IPS-NIHi7 (cell line): ENCODE measurements around the gene BCAS1.

Experiments
- DNase-seq: peaks from one replicate; pipeline ENCODE4 v3.0.0; 2012; ENCODE audit warnings: mixed read lengths; ENCODE audit errors: extremely low spot score

The BCAS1 gene

DNA sequence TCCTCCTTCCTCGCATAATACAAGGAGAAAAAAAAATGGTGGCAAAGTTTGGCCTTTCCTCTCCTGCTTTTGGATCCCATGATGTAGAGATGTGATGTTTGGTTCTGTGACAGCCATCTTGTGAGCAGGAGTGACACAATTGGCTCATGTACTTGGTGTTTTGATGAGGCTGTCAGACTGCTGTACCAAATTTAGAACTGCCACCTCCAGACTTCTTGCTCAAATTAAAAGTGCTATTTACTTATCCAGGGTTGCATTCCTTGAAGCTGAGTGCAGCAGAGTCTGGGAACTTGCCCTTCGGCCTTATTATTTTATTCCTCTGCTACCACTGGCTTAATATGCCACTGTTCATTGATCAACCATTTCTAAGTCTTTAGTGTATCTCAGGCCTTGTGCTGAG is 21.9 kb downstream of the BCAS1 start:
- no peak for DNase-seq

DNA sequence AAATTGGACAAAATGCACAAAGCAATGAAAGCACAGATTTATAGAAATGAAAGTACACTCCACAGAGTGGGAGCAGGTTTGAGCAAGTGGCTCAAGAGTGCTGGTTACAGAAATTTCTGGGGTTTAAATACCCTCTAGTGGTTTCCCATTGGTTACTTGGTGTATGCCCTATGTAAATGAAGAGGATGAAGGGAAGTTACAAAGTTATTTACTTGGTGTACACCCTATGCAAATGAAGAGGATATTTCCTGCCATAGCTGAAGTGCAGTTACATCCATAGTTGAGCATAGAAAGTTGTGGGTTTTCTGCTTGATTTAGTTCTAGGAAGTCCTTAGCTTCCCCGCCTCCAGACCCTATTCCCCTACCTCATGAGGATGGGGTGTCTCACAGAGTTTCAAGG is 22.7 kb downstream of the BCAS1 start:
- DNase-seq, result no peak

DNA sequence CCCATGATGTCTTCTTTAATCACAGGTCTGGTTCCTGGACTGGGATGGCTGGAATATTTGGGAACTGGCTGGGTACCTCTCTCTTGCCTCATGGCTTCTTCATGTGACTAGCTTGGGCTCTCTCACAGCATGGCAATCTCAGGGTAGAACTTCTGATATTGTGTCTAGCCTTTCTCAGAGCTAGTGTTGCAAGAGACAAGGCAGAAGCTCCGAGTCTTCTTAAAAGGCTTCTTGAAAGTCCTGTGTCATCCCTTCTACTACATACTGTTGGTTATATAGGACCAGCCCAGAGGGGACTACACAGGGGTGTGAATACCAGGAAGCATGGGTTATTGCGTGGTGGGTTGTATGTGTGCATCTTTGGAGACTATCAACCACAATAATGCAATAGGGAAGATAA is 23.3 kb downstream of the BCAS1 start:
- no peak for DNase-seq

DNA sequence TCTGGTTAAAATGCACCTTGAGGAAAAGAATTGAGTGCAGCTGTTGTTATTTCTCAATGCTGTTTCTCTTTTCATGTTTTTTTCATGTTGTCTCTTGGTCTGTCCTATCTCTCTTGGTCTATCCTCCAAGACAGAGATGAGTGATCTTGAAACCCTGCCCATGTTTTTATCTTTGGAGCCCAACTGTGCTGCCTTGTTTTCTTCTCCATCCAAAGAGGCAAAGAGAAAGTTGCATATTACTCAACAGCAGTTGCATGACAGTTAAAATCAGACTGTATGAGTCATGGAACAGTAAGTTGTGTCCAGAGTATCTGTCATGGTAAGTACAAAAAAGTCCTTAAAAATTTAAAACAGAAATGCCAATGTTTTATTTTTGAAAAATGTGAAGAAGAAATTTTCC is 26.2 kb downstream of the BCAS1 start:
- no peak for DNase-seq

DNA sequence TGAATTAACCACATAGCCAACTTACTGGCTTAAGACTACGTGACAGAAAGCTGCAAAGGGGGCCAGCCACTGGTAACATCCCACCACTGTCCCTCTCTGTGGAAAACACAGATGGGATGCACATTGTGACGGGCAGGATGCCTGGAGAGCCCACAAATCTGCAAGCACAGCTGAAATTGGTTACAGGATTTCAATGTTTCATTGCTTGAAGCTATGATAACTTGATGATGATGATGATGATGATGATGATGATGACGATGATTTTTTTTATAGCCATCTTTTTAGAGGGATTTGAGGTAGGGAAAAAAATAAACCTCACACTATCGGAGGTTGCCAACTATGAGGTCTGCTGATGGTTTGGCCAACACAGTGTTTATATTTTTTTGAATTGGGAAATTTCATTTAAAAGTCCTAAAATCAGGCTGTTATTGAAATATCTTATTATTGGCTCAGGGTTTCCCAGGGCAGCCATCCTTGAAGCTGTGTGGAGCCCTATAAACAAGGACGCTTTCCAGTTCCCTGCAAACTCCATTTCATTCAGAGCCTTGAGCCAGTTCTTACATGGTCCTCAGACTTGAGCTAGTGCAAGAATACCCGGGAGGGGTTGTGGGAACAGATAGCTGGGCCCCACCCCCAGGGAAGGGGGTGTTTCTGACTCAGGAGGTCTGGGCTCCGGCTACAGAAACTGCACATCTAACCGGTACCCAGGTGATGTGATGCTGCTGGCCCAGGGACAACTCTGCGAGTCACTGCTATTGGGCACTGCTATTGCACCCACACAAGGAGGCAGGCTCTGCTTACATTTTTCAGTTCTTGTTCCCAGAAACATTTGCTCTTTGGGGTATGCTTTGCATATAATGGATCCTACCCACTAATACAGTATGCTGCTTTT is 27.1 kb downstream of the BCAS1 start:
- no peak for DNase-seq

DNA sequence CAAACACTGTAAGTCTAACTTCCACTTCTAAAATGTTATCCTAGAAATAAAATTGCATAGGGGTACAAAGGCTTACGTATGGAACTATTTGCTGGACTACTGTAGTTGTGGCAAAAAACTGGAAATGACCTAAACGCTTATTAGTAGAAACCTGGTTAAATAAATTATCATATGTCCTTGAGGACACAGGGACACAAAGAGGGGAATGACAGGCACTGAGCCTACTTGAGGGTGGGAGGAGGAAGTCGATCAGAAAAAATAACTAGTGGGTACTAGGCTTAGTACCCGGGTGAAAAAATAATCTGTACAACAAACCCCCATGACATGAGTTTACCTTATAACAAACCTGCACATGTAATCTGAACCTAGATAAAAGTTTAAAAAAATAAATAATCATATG is 28.4 kb downstream of the BCAS1 start:
- DNase-seq, result no peak

DNA sequence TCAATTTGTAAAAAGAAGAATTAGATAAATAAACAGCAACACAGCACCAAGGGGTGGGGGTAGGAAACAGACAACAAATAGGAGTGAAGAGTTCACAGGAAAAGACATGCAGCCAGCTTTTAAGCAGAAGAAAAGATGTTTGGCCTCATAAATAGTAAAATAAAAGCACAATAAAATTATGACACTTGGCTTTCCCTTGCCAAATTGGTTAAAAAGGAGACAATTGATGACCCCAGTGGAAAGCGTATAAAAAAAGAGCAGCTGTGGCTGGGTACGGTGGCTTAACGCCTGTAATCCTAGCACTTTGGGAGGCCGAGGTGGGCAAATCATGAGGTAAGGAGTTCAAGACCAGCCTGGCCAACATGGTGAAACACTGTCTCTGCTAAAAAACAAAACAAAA is 29.1 kb downstream of the BCAS1 start:
- DNase-seq, result no peak

DNA sequence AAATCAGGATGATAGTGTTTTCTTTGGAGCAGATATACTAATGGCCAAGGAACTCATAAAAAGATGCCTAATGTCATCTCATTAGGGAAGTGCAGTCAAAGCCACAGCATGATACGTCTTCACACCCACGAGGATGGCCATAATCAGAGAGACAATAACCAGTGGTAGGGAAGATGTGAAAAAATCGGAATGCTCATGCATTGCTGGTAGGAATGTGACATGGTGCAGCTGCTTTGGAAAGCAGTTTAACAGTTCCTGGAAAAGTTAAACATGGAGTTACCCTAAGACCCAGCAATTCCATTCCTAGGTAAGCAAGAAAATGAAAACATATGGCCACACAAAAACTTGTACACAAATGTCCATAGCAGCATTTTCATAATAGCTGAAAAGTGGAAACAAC is 29.9 kb downstream of the BCAS1 start:
- DNase-seq, result no peak

DNA sequence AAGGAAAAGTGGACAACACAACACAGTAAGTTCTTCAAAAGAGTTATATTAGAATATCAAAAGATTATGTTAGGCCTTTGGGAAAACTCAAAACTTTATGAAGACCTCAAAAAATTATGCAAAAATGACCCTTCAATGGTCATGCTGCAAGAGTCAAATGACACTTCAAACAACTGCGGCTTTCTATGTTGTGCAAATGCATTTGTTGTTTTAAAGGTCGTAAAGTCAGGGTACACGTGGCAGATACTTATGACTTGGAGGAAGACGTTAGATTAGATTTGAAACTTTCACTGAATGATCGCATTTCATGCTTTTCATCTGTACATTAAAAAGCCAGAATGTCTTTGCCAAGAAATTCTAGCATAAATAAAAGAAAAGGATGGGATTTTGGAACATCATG is 31.4 kb downstream of the BCAS1 start:
- no peak for DNase-seq

DNA sequence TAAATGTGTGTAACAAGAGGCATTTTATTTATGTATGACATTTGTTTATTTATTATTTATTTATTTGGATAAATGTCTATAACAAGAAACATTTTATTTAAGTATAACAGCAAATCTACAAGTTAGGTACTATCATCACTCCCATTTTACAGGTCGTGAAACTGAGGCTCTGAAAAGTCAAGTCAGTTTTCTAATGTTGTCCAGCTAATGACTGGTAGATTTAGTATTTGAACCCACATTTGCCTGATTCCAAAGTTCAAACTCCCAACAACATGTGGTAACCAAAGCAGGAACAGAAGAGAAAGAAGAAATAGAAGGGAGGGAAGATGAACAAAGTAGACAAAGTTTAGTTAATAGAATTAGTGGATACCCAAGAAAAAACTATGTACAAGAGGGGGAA is 32.9 kb downstream of the BCAS1 start:
- no peak for DNase-seq

DNA sequence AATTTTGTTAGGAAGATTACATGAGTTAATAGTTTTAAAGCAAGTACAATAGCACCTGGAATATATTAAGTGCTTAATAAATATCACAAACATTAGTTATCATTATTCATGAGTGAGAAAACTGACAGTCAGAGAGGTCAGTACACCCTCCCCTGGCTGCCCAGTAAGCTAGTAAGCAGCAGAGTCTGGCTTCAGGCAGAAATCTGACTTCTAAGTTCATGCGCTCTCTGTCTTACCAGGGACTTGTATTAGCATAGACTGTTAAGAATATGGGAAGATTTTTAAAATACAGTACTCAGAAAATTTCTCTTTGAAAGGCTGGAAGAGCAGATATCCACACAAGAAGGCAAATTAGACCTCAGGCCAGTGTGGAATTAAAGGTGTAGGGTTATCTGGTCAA is 40.8 kb downstream of the BCAS1 start:
- DNase-seq, result no peak

DNA sequence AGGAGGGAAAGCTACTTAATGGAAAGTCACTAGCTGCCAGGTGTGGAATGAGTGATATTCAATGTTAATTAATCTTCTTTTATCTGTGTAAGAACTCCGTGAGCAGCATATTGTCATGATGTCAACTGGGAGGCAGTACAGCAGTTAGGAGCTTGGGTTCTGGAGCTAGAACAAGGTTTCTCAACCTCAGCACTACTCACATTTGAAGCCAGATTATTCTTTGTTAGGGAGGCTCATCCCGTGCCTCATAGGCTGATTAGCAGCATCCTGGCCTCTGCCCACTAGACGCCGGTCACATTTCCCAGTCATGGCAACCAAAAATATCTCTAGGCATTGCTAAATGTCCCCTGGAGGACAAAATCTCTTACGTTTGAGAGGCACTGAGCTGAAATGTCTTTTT is 41.2 kb downstream of the BCAS1 start:
- no peak for DNase-seq

DNA sequence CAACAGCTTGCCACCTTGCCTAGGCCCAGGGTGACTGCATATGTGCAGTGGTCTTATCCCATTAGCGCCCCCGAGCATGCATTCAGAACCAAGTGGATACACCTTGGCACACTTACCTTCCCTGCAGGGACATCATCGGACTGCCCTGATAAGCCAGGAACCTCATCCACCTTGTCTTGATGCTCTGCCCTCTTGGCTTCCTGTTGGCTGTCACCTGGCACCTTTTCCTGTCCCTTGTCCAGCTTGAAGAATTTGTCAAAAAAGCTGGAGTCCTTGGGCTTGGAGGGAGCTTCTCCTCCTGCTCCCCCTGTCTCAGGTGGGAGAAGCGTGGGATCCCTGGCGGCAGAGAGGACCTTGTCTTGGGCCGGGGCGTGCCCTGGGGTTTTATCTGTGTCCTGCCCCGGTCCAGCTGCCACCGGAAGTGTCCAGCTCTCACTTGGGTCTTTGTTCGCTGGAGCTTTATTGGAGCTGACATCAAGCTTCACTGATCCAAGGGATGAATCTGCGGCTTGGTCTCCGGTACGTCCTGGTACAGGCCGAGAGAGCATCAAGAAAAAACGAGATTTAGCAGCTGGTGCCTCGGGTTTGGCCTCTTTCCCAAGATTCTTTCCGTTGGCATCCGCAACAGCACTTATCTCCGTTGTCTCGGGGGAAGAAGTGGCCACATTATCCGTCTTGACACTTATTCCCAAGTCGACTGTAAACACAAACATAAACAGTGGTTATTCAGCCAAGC is 42.0 kb downstream of the BCAS1 start:
- no peak for DNase-seq

DNA sequence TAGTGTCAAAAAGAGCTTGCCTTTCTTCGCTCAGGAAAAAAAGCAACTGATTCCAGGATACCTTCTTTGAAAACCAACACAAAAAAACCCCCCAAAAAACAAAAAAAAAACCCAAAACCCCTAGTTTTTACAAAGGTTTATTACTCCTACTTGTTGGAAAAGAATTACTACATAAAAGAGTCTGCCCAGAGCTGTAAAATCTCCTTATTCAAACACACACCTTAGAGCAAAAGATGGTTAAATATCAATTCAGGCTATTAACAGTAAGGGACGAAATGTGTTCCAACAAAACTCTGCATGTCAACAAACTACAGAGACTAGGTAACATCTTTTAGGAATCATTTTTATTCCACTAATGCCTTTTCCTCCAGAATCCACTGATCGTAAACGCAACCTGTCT is 42.7 kb downstream of the BCAS1 start:
- no peak for DNase-seq

DNA sequence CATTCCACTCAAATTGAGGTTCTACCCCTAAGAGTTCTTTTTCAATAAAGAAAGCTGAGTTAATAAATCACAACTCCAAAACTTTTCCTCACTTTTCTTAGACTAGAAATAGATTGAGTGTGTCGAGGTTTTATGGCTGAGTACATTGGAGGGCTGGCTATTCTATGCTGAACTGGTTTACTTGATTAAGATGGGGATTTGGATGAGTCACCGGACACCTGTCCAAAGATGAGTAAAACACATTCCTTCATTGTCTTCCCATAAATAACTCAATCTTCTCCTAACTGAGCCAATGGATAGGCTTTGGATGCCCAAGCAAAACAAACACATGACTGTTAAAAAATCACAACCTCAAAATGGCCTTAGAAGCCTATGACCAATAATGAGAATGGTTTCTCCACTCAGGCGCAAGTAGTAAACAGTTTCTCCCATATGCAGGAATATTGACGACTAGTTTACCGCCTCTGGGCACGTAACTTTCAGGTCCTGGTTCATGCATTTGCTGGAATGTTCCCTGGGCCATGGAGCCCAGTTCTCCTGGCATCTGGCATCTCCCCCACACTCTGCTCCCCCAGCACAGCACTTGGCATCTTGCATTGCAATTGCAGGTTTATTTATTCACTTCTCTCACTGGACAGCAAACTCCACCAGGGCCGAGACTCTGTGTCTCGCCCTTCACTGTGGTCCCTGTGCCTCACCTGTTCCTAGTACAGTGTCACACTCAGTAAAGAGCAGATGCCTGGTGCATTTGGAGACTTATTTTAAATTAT is 43.9 kb downstream of the BCAS1 start:
- no peak for DNase-seq

DNA sequence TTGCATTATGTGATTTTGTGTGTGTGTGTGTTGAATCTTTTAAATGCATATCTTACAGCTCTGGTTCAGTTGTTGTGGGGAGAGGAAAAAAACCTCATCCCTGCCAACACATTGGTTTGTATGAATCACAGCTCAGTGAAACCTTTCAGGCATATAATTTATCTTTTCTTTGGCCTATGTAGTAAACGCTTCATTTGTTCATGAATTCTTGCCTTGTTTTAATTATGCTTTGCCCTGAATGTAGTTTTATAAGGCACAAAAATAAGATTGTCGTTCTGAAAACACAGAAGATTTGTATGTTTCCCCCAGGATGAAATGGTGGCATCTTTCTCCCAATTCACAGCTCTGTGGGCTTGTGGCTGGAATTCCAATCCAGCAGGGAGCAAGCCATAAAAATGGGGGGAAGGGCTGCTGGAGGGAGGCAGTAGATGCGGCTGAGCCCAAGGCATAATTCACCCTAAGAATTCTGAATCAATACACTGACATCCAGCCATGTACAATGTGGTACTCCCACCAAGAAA is 45.1 kb downstream of the BCAS1 start:
- DNase-seq, result peak; percentile 28

DNA sequence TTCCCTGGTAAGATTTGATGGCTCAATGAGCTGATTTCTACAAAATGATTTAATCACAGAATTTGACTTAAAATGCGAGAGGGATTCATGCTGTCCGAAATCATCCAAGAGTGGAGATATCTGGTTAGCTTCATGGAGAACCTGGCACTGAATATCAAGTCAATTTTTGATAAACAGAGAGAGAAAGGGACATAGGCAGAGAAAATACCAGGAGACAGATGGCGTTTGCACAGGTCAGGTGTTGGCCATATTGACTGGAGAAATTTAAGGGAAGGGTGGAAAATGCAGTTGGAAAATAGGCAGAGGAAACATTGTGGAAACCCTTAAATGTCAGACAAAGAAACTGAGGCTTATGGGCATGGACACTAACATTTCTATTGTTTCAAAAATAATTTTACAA is 47.0 kb downstream of the BCAS1 start:
- DNase-seq, result no peak

DNA sequence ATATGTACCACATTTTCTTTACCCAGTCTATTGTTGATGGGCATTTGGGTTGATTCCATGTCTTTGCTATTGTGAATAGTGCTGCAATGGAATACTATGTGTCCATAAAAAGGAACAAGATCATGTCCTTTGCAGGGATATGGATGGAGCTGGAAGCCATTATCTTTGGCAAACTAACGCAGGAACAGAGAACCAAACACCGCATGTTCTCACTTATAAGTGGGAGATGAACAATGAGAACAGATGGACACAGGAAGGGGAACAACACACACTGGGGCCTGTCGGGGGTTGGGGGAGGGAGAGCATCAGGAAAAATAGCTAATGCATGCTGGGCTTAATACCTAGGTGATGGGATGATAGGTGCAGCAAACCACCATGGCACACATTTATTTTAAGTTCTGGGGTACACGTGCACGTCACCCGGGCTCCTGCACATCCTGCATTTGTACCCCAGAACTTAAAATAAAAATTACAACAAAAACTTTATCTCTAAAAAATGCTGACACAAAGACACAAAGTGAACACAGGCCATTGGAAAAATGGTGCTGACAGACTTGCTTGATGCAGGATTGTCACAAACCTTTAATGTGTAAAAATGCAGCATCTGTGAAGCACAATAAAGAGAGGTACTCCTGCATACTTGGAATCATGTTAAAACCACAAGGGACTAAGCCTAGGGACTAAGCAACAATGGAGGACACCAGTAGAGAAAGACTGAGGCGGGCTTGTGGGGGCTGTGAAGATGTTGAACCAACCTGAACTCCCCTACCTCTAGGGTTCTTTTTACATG is 48.8 kb downstream of the BCAS1 start:
- DNase-seq, result no peak

DNA sequence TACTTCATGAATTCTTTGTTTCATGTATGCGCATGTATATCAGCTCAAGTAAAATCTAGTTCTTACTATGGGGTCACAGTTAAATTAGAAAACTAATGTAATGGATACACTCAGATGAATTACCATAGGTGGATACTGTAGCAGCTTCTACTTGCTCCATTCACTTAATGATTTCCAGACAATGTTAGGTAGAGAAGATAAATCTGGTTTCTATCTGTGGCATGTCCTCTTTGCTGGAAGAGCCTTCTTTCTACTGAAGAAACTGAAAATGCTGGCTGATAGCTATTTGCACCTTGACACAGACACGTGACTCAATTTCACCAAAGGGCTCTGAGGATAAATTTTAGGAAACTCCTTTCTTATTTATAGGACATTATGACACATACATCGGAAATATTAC is 49.5 kb downstream of the BCAS1 start:
- no peak for DNase-seq

DNA sequence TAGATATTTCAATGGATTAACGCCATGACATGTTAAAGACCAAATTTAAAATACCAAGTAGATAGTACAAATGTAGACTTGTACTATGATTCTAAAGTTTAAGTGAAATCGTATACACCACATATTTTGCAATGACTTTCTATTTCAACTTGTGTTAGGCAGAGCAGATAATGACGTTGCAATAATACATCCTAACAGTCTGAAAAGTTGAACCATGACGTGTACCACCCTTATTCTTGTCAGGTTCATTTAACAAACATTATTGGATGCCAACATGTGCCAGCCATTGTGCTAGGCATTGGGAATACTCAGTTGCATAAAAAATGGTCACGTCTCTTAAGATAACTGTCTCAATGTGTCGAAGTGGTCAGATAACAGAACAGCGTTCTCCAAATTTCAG is 50.0 kb downstream of the BCAS1 start:
- DNase-seq, result no peak

DNA sequence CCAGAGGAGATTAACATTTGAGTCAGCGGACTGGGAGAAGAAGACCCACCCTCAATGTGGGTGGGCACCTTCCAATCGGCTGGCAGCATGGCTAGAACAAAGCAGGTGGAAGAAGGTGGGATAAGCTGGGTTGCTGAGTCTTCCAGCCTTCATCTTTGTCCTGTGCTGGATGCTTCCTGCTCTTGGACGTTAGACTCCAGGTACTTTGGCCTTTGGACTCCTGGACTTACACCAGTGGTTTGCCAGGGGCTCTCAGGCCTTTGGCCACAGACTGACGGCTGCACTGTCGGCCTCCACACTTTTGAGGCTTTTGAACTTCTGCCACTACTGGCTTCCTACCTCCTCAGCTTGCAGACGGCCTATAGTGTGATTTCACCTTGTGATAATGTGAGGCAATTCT is 50.8 kb downstream of the BCAS1 start:
- no peak for DNase-seq

DNA sequence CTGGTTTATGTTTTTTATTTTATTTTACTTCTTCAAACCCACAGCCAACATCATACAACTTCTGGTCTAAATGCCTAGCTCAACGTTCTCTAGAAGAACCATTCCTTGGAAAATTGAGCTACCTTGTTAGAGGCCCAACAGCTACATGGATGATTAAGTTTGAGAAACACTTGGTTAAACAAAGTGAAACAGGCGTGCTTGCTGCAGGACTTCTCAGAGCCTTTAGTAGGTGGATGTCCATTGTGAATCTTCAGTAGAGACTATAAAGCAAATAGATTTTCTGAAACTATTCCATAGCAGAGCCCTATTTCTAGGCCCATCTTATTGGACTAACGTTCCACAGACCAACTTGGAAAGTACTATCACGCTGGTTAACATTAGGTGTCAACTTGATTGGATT is 51.3 kb downstream of the BCAS1 start:
- DNase-seq, result no peak
